CD4-positive, alpha-beta T cell treated with Interleukin-2 at 100 ng/mL for 4 hours (primary cell): Measurements from ENCODE around the gene PLCH2.

Experiments
- DNase-seq: peaks from one replicate; pipeline ENCODE4 v3.0.0-alpha.2; 2020; ENCODE audit warnings: low spot score

Gene PLCH2

DNA sequence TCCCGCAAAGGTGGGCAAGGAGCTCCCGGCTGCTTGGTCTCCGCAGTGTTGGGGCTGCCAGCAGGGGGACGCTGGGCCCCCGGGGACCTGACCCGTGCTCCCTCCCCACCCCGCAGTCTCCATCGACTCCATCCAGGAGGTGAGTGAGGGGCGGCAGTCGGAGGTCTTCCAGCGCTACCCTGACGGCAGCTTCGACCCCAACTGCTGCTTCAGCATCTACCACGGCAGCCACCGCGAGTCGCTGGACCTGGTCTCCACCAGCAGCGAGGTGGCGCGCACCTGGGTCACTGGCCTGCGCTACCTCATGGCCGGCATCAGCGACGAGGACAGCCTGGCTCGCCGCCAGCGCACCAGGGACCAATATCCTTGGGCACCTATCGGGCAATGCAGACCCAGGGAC lies 3.5 kb downstream of the PLCH2 start:
- DNase-seq, result no peak

DNA sequence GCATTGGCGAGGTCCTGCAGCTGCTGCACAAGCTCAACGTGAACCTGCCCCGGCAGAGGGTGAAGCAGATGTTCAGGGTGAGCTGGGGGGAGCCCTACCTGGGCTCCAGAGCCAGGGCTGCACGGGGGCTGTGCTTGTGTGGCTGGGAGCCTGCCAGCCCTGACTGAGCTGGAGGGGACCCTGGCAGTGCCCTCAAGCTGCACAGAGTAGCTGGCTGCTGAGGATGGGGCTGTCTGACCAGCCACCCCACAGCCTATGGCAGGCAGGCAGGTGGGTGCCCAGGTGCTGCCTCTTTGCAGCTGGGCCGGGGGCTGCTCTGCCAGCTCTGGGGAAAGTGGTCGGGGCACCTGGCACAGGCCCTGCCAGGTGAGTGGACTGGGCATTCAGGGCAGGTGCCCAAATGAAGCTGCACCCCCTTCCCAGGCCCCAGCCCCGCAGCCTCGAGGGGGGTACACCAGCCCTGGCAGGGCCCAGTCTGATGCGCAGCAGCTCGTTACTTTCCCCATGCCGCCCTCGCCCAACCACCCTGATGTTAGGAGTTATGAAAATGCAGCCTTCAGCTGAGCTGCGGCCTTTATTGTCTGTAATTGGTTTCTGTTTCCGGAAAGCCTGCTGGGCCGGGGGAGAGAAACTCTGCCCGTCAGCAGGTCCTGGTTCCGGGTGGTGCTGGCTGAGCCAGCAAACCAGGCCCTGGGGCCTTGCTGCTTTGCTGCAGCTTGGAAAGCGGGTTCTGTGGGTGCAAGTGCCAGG lies 4.3 kb downstream of the PLCH2 start:
- no peak for DNase-seq

GRCh38 chr1:2480986-2481364 lies 4.9 kb downstream of the PLCH2 start:
- no peak for DNase-seq

GRCh38 chr1:2481885-2482284 lies 5.8 kb downstream of the PLCH2 start:
- no peak for DNase-seq

DNA sequence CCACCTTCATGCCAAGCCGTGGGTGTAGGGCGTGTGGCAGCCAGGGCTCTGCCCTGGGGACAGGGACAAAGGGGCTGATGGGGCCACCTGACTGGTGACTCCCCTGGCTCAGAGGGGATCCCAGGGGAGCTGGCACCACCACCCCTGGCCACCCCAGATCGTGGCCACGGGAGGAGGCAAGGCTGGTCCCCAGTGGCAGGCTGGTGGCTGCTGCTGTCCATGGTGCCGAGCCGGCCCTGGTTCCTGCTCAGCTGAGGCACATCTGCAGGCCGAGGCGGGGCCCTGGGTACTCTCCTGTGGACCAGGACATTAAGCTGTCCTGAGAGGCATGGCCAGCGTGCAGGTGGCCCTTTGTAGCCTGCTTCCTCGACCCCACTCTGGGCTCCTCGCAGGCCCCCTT lies 6.5 kb downstream of the PLCH2 start:
- no peak for DNase-seq

GRCh38 chr1:2483026-2483425 lies 6.9 kb downstream of the PLCH2 start:
- no peak for DNase-seq

DNA sequence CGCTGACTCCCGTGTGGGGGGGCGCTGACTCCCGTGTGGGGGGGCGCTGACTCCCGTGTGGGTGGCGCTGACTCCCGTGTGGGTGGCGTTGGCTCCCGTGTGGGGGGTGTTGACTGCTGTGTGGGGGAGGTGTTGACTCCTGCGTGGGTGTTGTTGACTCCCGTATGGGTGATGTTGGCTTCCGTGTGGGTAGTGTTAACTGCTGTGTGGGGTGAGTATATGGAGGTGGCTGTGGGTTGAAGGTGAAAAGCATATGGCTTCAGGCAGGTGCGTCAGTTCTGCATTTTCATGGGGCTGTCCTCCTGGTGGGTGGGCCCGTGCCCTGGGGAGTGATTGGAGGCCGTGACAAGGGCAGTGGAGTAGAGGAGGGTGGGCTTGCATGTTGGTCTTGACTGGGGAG lies 7.9 kb downstream of the PLCH2 start:
- no peak for DNase-seq

GRCh38 chr1:2486041-2486440 lies 10.0 kb downstream of the PLCH2 start:
- DNase-seq, result no peak

- DNase-seq, result no peak
These were observed 10.5 kb downstream of the PLCH2 start for GRCh38 chr1:2486558-2486957.

- no peak for DNase-seq
These were observed 12.6 kb downstream of the PLCH2 start for GRCh38 chr1:2488688-2489087.

DNA sequence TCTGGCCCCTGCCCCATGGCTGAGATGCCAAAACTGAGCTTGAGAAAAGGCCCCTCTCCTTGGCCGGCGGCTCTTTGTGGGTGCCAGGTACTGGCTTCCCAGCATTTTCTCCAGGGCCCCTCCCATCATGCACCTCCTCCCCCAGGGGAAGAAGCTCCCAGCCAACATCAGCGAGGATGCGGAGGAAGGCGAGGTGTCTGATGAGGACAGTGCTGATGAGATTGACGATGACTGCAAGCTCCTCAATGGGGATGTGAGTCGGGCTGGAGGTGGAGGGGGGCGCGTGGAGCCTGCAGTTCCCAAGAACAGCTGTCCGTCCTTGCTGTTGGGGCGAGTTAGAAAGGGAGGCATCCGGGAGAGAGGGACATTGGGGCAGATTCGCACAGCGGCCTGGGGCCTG lies 13.5 kb downstream of the PLCH2 start:
- DNase-seq, result no peak

GRCh38 chr1:2492091-2492490 lies 16.0 kb downstream of the PLCH2 start:
- no peak for DNase-seq

DNA sequence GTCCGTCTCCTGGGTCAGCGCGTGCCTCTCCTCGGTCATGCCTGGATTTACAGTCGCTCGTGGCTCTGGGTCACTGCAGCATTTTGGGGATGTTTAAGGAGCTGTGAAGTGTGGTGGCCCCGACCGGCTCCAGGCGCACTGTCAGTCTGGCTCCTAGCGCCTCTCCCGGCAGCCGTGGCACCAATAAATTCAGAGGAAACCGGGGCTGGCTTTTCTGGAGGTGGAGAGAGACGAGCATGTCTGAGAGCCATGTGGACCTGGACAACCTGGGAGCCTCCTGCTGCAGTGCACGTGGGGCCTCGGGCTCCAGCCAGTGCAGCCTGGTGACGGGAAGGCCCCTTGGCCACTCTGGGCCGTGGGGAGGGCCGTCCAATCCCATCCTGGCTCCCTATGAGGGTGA lies 17.1 kb downstream of the PLCH2 start:
- no peak for DNase-seq

- peak; percentile 13 for DNase-seq
These were observed 17.7 kb downstream of the PLCH2 start for GRCh38 chr1:2493691-2494322.

DNA sequence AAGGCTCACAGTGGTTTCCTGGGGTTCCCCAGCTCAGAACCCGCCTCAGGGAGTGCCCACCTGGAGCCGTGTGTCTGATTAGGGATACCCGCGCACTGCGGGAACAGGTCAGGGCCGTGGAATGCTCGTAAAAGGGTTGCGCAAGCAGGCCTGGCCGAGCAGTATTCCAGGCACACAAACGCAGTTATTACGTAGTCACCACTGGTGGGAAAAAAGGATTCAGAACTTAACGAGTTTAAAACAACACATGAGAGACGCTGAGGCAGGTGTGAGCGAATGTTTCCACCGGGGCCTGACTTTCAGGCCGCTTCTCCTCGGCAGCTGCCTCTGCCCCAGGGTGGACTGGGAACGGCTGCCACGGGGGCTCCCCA lies 18.2 kb downstream of the PLCH2 start:
- no peak for DNase-seq

DNA sequence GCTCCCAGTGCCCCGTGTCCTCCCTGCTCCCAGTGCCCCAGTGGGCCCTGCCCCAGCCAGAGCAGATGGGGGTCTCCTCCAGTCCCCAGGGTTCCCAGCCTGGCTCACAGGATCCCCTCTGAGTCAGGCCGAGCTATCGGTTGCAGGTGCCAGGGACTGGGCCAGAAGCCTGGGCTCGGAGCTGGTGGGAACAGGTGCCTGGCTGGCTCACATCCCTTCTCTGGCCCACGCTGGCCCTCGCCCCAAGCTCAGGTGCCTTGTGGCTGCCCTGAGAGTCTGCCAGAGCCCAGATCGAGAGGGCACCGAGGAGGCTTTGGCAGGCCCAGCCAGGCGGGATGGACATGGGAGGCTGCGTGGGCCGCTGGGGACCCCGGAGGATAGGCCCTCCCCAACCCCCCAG lies 18.9 kb downstream of the PLCH2 start:
- DNase-seq, result no peak

GRCh38 chr1:2495546-2495945 lies 19.5 kb downstream of the PLCH2 start:
- no peak for DNase-seq

DNA sequence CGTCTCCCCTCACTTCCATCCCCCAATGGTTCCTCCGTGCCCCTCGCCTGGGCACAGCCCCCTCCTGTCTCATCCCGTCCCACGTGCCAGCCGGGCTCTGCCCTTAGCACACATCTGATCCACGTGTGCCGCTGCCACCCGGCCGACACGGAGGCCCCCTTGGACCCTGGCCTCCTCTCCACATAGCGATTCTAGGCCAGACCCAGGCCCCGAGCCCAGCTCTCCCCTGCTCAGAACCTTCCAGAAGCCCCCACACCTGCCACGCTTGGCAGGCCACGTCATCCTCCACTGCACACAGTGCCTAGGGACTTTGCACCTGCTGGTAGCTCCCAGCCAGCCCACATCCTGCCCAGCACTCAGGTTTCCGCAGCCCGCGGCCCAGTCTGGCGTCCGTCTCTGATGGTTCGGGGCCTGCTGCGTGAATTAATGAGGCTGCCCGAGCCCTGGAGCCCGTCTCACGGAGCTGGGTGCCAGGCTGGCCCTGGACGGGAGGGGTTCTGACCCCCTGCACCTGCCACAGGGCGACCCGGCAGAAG lies 20.1 kb downstream of the PLCH2 start:
- peak; percentile 28 for DNase-seq

DNA sequence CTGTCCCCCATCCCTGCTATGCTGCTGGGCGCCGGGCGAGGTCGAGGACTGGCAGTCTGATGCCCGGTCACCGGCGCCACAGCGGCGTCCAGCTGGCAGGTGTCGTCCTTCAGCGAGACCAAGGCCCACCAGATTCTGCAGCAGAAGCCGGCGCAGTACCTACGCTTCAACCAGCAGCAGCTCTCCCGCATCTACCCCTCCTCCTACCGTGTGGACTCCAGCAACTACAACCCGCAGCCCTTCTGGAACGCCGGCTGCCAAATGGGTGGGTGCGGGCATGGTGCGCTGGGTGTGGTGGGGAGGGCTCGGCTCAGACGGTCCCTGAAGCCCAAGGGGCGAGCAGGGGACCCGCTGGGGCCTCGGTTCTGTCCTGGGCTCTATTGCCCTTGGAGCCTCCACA lies 20.7 kb downstream of the PLCH2 start:
- DNase-seq, result no peak

GRCh38 chr1:2497891-2498290 lies 21.8 kb downstream of the PLCH2 start:
- no peak for DNase-seq

DNA sequence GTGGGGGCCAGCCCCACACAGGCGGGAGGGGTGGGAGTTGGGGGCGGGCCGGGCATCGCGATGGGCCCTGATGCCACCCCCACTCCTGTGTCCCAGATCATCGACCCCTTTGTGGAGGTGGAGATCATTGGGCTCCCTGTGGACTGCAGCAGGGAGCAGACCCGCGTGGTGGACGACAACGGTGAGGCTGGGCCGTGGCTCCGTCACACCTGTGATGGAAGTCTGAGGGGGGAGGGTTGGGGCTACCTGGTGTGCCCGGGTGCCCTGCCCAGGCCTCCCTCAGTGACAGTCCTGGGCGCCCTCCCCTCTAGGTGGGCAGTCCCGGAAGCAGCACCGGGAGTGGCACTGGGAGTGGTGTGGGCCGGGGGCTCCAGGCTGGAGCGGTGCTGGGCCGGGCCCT lies 22.6 kb downstream of the PLCH2 start:
- no peak for DNase-seq

DNA sequence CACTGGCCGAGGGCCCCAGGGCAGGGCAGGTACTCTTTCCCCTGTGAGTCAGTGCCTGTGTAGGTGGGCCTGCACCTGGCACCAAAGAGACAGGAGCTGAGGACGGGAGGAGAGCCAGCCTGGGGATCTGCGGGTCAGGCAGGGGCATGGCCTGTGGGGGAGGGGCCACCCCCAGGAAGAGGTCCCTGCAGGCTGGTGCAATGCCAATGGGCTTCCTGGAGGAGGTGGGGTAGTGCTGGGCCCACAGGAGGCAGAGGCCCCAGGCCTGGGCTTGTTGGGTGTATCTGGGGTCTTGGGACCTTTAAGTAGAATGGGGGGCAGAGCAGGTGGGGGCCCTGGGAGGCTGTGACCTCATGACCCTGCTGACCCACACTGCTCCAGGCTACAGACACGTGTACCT lies 23.2 kb downstream of the PLCH2 start:
- no peak for DNase-seq

DNA sequence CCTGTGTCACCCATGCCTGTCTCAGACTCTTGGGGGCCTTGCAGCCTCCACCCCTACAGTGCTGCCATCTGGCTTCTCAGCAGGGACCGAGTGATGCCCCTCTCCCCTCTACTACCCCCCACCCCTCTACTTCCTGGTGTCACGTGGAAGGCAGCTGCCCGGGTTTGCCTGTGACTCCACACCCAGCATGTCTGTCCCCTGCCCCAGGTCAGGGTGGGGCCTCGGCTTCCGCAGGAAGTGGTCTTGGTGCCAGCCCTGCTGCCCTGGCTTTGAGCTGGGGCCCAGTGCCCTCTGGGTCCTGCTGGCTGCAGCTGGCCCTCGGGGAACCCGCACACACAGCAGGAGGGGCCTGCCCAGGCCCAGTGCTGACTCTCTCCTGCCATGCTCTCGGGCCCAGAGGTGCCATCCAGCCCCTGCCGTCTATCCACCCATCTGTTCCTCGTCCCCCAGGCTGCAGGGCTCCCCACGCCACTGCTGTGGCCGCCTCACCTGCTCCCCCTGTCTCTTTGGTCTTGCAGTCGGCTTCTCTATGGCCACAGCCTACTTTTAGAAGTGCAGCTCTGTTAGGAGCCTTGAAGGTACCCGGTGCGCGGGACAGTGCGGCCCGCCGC lies 24.0 kb downstream of the PLCH2 start:
- peak; percentile 36 for DNase-seq
